Measurements from ENCODE around the gene ACSL5. TPM values are rescaled to one million over a fixed set of nuclear protein-coding genes. Genes with fewer than 3 reads are reported as not detected.
"Not testable (repeated sequence)": the region's sequence is repeated elsewhere in the genome, so short reads cannot be mapped to it uniquely, and the experiment has no call there.

Gene ACSL5
- total RNA-seq, 1 donor from 2014 or later: 4.2 TPM

GRCh38 chr10:112385201-112385600, 11.3 kb downstream of the ACSL5 start:
- no peaks in the 10 kb centered on the region for H3K27me3 ChIP-seq (ENCODE audit: control insufficient read depth in 3 of 3, insufficient read depth in 3 of 3, low read length in 3 of 3)
- H3K9ac ChIP-seq (ENCODE audit: low read depth in 1 of 3, low read length in 3 of 3): no peak overlapping the region
- no peak overlapping the region for H3K27ac ChIP-seq (ENCODE audit: low read depth, low read length)
- no peak overlapping the region for H3K4me3 ChIP-seq (ENCODE audit: low read length in 3 of 3)
- H3K4me1 ChIP-seq (ENCODE audit: control insufficient read depth in 3 of 3, insufficient read depth in 3 of 3, low read length in 3 of 3): no peaks in the 10 kb centered on the region
- peaks cover 0 to 4% (median 0%) of the 10 kb centered on the region in 3 donors for H3K36me3 ChIP-seq (ENCODE audit: control insufficient read depth in 3 of 3, insufficient read depth in 3 of 3, low read length in 3 of 3)
- no peaks in the 10 kb centered on the region for H3K9me3 ChIP-seq (ENCODE audit: control insufficient read depth in 3 of 3, low read length in 3 of 3)

- H3K36me3 ChIP-seq (ENCODE audit: control insufficient read depth in 3 of 3, insufficient read depth in 3 of 3, low read length in 3 of 3): not testable (repeated sequence)
Observed at GRCh38 chr10:112388056-112388455, 14.1 kb downstream of the ACSL5 start.

GRCh38 chr10:112388548-112388947, 14.6 kb downstream of the ACSL5 start:
- no peaks in the 10 kb centered on the region for H3K4me1 ChIP-seq (ENCODE audit: control insufficient read depth in 3 of 3, insufficient read depth in 3 of 3, low read length in 3 of 3)
- no peaks in the 10 kb centered on the region for H3K9me3 ChIP-seq (ENCODE audit: control insufficient read depth in 3 of 3, low read length in 3 of 3)
- H3K9ac ChIP-seq (ENCODE audit: low read depth in 1 of 3, low read length in 3 of 3): no peak overlapping the region
- no peaks in the 10 kb centered on the region for H3K27me3 ChIP-seq (ENCODE audit: control insufficient read depth in 3 of 3, insufficient read depth in 3 of 3, low read length in 3 of 3)
- H3K36me3 ChIP-seq (ENCODE audit: control insufficient read depth in 3 of 3, insufficient read depth in 3 of 3, low read length in 3 of 3): no peaks in the 10 kb centered on the region
- H3K27ac ChIP-seq (ENCODE audit: low read depth, low read length): no peak overlapping the region
- no peak overlapping the region for H3K4me3 ChIP-seq (ENCODE audit: low read length in 3 of 3)

More at GRCh38 chr10:112388056-112388455, 14.1 kb downstream of the ACSL5 start:
- H3K9me3 ChIP-seq (ENCODE audit: control insufficient read depth in 3 of 3, low read length in 3 of 3); H3K27me3 ChIP-seq (ENCODE audit: control insufficient read depth in 3 of 3, insufficient read depth in 3 of 3, low read length in 3 of 3); H3K27ac ChIP-seq (ENCODE audit: low read depth, low read length); H3K9ac ChIP-seq (ENCODE audit: low read depth in 1 of 3, low read length in 3 of 3); H3K4me3 ChIP-seq (ENCODE audit: low read length in 3 of 3); H3K4me1 ChIP-seq (ENCODE audit: control insufficient read depth in 3 of 3, insufficient read depth in 3 of 3, low read length in 3 of 3): not testable (repeated sequence)

GRCh38 chr10:112389271-112389822, 15.4 kb downstream of the ACSL5 start:
- H3K27ac ChIP-seq (ENCODE audit: low read depth, low read length): no peak overlapping the region
- H3K4me1 ChIP-seq (ENCODE audit: control insufficient read depth in 3 of 3, insufficient read depth in 3 of 3, low read length in 3 of 3): no peaks in the 10 kb centered on the region
- no peaks in the 10 kb centered on the region for H3K9me3 ChIP-seq (ENCODE audit: control insufficient read depth in 3 of 3, low read length in 3 of 3)
- no peaks in the 10 kb centered on the region for H3K36me3 ChIP-seq (ENCODE audit: control insufficient read depth in 3 of 3, insufficient read depth in 3 of 3, low read length in 3 of 3)
- no peak overlapping the region for H3K4me3 ChIP-seq (ENCODE audit: low read length in 3 of 3)
- no peaks in the 10 kb centered on the region for H3K27me3 ChIP-seq (ENCODE audit: control insufficient read depth in 3 of 3, insufficient read depth in 3 of 3, low read length in 3 of 3)
- H3K9ac ChIP-seq (ENCODE audit: low read depth in 1 of 3, low read length in 3 of 3): no peak overlapping the region

GRCh38 chr10:112390125-112390703, 16.3 kb downstream of the ACSL5 start:
- Histone ChIP-seq H3K4me3 (ENCODE audit: low read length in 3 of 3) (no peak overlapping the region), H3K9me3 (ENCODE audit: control insufficient read depth in 3 of 3, low read length in 3 of 3) (no peaks in the 10 kb centered on the region), H3K4me1 (ENCODE audit: control insufficient read depth in 3 of 3, insufficient read depth in 3 of 3, low read length in 3 of 3) (no peaks in the 10 kb centered on the region), H3K27me3 (ENCODE audit: control insufficient read depth in 3 of 3, insufficient read depth in 3 of 3, low read length in 3 of 3) (no peaks in the 10 kb centered on the region), H3K9ac (ENCODE audit: low read depth in 1 of 3, low read length in 3 of 3) (no peak overlapping the region), H3K27ac (ENCODE audit: low read depth, low read length) (no peak overlapping the region), H3K36me3 (ENCODE audit: control insufficient read depth in 3 of 3, insufficient read depth in 3 of 3, low read length in 3 of 3) (no peaks in the 10 kb centered on the region)

GRCh38 chr10:112393341-112393740, 19.4 kb downstream of the ACSL5 start:
- no peak overlapping the region for H3K4me3 ChIP-seq (ENCODE audit: low read length in 3 of 3)
- H3K27ac ChIP-seq (ENCODE audit: low read depth, low read length): no peak overlapping the region
- peaks cover 0 to 2% (median 0%) of the 10 kb centered on the region in 3 donors for H3K36me3 ChIP-seq (ENCODE audit: control insufficient read depth in 3 of 3, insufficient read depth in 3 of 3, low read length in 3 of 3)
- no peaks in the 10 kb centered on the region for H3K9me3 ChIP-seq (ENCODE audit: control insufficient read depth in 3 of 3, low read length in 3 of 3)
- H3K9ac ChIP-seq (ENCODE audit: low read depth in 1 of 3, low read length in 3 of 3): no peak overlapping the region
- no peaks in the 10 kb centered on the region for H3K27me3 ChIP-seq (ENCODE audit: control insufficient read depth in 3 of 3, insufficient read depth in 3 of 3, low read length in 3 of 3)
- H3K4me1 ChIP-seq (ENCODE audit: control insufficient read depth in 3 of 3, insufficient read depth in 3 of 3, low read length in 3 of 3): no peaks in the 10 kb centered on the region

GRCh38 chr10:112393827-112394226, 19.9 kb downstream of the ACSL5 start:
- Histone ChIP-seq H3K27ac (ENCODE audit: low read depth, low read length) (no peak overlapping the region), H3K4me1 (ENCODE audit: control insufficient read depth in 3 of 3, insufficient read depth in 3 of 3, low read length in 3 of 3) (no peaks in the 10 kb centered on the region), H3K36me3 (ENCODE audit: control insufficient read depth in 3 of 3, insufficient read depth in 3 of 3, low read length in 3 of 3) (peaks cover 0 to 2% (median 0%) of the 10 kb centered on the region in 3 donors), H3K27me3 (ENCODE audit: control insufficient read depth in 3 of 3, insufficient read depth in 3 of 3, low read length in 3 of 3) (no peaks in the 10 kb centered on the region), H3K4me3 (ENCODE audit: low read length in 3 of 3) (no peak overlapping the region), H3K9ac (ENCODE audit: low read depth in 1 of 3, low read length in 3 of 3) (no peak overlapping the region), H3K9me3 (ENCODE audit: control insufficient read depth in 3 of 3, low read length in 3 of 3) (no peaks in the 10 kb centered on the region)

GRCh38 chr10:112394475-112394875, 20.6 kb downstream of the ACSL5 start:
- H3K27ac ChIP-seq (ENCODE audit: low read depth, low read length): no peak overlapping the region
- H3K27me3 ChIP-seq (ENCODE audit: control insufficient read depth in 3 of 3, insufficient read depth in 3 of 3, low read length in 3 of 3): no peaks in the 10 kb centered on the region
- H3K4me1 ChIP-seq (ENCODE audit: control insufficient read depth in 3 of 3, insufficient read depth in 3 of 3, low read length in 3 of 3): no peaks in the 10 kb centered on the region
- no peak overlapping the region for H3K9ac ChIP-seq (ENCODE audit: low read depth in 1 of 3, low read length in 3 of 3)
- H3K9me3 ChIP-seq (ENCODE audit: control insufficient read depth in 3 of 3, low read length in 3 of 3): no peaks in the 10 kb centered on the region
- H3K4me3 ChIP-seq (ENCODE audit: low read length in 3 of 3): no peak overlapping the region
- peaks cover 0 to 2% (median 2%) of the 10 kb centered on the region in 3 donors for H3K36me3 ChIP-seq (ENCODE audit: control insufficient read depth in 3 of 3, insufficient read depth in 3 of 3, low read length in 3 of 3)

- H3K9ac ChIP-seq (ENCODE audit: low read depth in 1 of 3, low read length in 3 of 3): no peak overlapping the region
- no peaks in the 10 kb centered on the region for H3K27me3 ChIP-seq (ENCODE audit: control insufficient read depth in 3 of 3, insufficient read depth in 3 of 3, low read length in 3 of 3)
- H3K4me1 ChIP-seq (ENCODE audit: control insufficient read depth in 3 of 3, insufficient read depth in 3 of 3, low read length in 3 of 3): no peaks in the 10 kb centered on the region
- no peaks in the 10 kb centered on the region for H3K9me3 ChIP-seq (ENCODE audit: control insufficient read depth in 3 of 3, low read length in 3 of 3)
- peaks cover 0 to 2% (median 2%) of the 10 kb centered on the region in 3 donors for H3K36me3 ChIP-seq (ENCODE audit: control insufficient read depth in 3 of 3, insufficient read depth in 3 of 3, low read length in 3 of 3)
- no peak overlapping the region for H3K27ac ChIP-seq (ENCODE audit: low read depth, low read length)
- H3K4me3 ChIP-seq (ENCODE audit: low read length in 3 of 3): no peak overlapping the region
Observed at GRCh38 chr10:112395809-112396530, 22.1 kb downstream of the ACSL5 start.

- Histone ChIP-seq H3K9ac (ENCODE audit: low read depth in 1 of 3, low read length in 3 of 3) (no peak overlapping the region), H3K9me3 (ENCODE audit: control insufficient read depth in 3 of 3, low read length in 3 of 3) (no peaks in the 10 kb centered on the region), H3K4me1 (ENCODE audit: control insufficient read depth in 3 of 3, insufficient read depth in 3 of 3, low read length in 3 of 3) (no peaks in the 10 kb centered on the region), H3K36me3 (ENCODE audit: control insufficient read depth in 3 of 3, insufficient read depth in 3 of 3, low read length in 3 of 3) (peaks cover 0 to 2% (median 2%) of the 10 kb centered on the region in 3 donors), H3K27ac (ENCODE audit: low read depth, low read length) (no peak overlapping the region), H3K27me3 (ENCODE audit: control insufficient read depth in 3 of 3, insufficient read depth in 3 of 3, low read length in 3 of 3) (no peaks in the 10 kb centered on the region), H3K4me3 (ENCODE audit: low read length in 3 of 3) (no peak overlapping the region)
Observed at GRCh38 chr10:112397592-112397991, 23.7 kb downstream of the ACSL5 start.

All from skeletal muscle tissue (tissue), 4 donors.